Activated CD4-positive, alpha-beta T cell treated with anti-CD3 and anti-CD28 coated beads, Interleukin-2, amount 50 U/mL, for 1 hour (primary cell): ENCODE results near the gene PPP6R3.

Experiments used
- DNase-seq: peaks from one replicate; pipeline ENCODE4 v3.0.0-alpha.2; 2020

Gene PPP6R3

GRCh38 chr11:68655806-68656205 is 195.3 kb downstream of the PPP6R3 start:
- no peak for DNase-seq

GRCh38 chr11:68657021-68657780 is 196.6 kb downstream of the PPP6R3 start:
- DNase-seq = no peak

- DNase-seq = no peak
Measured at GRCh38 chr11:68658097-68658496, 197.5 kb downstream of the PPP6R3 start.

GRCh38 chr11:68658661-68659060 is 198.1 kb downstream of the PPP6R3 start:
- no peak for DNase-seq

- no peak for DNase-seq
Measured at GRCh38 chr11:68659158-68659921, 198.8 kb downstream of the PPP6R3 start.

- no peak for DNase-seq
Measured at GRCh38 chr11:68660066-68660810, 199.7 kb downstream of the PPP6R3 start.

GRCh38 chr11:68661014-68661413 is 200.5 kb downstream of the PPP6R3 start:
- DNase-seq = no peak

GRCh38 chr11:68661697-68662603 is 201.4 kb downstream of the PPP6R3 start:
- no peak for DNase-seq

- DNase-seq = no peak
Measured at GRCh38 chr11:68663482-68664010, 203.0 kb downstream of the PPP6R3 start.

- DNase-seq = no peak
Measured at GRCh38 chr11:68664141-68664540, 203.6 kb downstream of the PPP6R3 start.

- DNase-seq = no peak
Measured at GRCh38 chr11:68664906-68665305, 204.4 kb downstream of the PPP6R3 start.
